HG03060 (cell line): Measurements from ENCODE around the gene B4GALNT3.
"Not testable (repeated sequence)": the region's sequence is repeated elsewhere in the genome, so short reads cannot be mapped to it uniquely, and the experiment has no call there.

Experiments used
- ATAC-seq: cut with Tn5 transposase; IDR thresholded peaks from one replicate; pipeline ENCODE4 v1.9.1; 2021; ENCODE audit warnings: low read depth, moderate number of reproducible peaks; ENCODE audit not compliant: unreplicated experiment

B4GALNT3 gene

DNA sequence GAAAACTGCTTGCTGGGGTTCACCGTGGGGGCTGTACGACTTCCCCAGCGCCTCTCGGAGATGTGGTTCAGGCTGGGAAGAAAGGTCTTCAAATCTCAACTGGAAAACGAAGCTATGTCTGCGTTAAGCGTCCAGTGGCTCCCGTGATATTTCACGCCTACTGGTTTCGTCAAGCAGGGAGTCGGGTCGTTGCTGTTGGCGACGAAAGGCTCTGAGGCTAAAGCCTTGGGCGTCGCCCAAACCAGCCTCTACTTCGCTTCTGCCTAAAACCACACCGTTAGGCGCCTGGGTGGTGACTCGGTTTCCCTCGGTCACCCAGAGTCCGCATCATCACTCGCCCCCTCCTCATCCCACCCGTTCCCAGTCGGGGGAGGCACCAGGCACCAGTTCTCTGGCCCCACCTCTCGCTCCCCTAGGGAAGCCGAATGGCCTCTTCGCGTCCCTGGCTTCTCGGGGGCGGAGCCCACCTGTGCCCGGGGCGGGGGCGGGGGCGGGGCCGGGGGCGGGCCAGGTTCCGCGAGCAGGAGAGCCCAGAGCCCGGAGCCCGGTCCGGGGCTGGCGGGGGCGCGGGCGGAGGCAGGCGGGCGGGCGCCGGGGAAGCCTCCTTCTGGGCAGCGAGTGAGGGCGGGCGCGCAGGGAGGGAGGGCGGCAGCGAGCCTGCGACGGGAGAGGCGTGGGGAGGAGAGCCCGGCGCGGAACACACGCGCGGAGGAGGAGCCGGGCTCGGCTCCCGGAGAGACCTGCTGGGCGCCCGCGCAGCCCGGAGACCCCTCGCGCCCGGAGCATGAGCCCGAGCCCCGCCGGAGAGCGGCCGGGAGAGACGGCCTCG lies at the start of gene B4GALNT3:
Gene B4GALNT3, plus strand, starts transcription at position 510 of the 829 bp plus-strand sequence. CDS start 438 bp downstream, outside the sequence.
- no peak for ATAC-seq

DNA sequence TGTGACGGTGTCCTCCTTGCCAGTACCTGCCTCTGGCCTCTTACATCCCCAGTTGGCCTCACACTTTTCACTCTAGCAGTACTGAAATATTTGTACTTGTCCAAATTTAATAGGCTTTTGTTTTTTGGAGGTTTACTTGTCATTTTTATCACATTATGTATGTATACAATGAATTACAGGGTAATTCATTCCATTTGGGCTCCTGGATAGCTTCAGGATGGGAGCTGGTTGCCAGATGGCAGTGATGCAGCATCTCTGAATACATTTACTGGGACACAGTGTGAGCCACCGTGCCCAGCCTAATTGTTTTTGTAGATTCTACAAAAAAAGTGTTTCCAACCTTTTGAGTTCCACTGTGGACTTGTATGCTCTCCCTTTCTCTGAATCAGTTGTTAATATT lies 44.9 kb upstream of the B4GALNT3 start:
- no peak for ATAC-seq

DNA sequence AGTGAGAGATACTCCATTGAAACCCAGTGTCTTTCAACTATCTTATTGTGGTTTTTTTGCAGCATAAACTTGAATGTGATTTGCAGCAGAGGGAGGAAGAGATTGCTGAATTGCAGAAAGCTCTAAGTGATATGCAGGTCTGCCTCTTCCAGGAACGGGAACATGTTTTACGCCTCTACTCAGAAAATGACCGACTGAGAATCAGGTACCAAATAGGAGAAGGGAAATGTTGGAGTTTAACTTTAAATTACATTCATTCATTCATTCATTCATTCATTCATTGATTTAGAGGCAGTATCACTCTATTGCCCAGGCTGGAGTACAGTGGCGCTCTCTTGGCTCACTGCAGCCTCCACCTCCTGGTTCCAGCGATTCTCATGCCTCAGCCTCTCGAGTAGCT lies 41.3 kb upstream of the B4GALNT3 start:
- no peak for ATAC-seq

DNA sequence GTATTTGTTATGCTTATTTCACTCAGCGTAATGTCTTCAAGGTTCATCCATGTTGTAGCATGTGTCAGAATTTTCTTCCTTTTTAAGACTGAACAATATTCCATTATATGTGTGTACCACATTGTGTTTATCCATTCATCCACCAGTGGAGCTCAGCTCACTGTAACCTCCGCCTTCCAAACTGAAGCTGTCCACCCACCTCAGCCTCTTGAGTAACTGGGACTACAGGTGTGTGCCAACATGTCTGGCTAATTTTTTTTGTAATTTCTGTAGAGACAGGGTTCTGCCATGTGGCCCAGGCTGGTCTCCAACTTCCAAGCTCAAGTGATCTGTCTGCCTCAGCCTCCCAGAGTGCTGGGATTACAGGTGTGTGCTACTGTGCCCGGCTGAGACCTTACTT lies 37.2 kb upstream of the B4GALNT3 start:
- ATAC-seq, result no peak

DNA sequence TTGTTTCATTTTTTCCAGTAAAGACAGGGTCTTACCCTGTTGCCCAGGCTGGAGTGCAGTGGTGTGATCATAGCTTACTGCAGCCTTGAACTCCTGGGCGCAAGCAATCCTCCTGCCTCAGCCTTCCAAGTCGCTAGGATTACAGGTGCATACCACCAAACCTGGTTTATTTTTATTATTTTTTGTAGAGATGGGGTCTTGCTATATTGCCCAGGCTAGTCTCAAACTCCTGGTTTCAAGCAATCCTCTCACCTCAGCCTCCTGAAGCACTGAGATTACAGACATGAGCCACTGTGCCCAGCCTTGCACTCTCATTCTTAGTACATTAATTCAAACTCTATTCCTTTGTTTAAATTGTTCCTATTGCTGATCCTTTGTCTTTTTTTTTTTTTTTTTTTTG lies 24.0 kb upstream of the B4GALNT3 start:
- ATAC-seq, result not testable (repeated sequence)

DNA sequence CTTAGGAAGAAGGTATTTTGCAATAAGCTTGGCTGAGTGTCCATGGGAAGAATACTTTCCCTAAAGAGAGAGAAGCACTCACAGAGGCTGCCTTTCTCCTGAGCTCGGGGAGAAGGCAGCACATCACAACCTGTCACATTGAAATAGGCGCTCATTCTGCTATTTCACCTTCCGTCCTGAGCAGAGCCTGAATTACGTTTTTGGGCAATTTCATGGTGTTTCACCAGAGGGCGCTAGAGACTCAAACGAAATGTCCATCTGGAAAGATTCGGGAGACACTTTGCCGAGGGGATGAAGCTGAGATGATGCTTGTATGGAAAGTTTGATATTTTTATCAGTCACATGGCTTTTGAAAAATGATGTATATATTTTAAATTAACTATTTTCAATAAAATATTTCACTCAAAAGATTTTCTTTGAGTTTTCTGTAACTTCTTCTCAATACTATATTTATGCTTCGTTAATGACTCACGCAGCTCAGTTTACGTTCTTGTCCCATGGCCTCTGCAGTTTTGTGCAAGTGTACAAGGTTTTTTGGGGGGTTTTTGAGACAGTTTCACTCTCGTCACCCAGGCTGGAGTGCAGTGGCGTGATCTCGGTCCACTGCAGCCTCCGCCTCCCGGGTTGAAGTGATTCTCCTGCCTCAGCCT lies 17.4 kb upstream of the B4GALNT3 start:
- no peak for ATAC-seq

DNA sequence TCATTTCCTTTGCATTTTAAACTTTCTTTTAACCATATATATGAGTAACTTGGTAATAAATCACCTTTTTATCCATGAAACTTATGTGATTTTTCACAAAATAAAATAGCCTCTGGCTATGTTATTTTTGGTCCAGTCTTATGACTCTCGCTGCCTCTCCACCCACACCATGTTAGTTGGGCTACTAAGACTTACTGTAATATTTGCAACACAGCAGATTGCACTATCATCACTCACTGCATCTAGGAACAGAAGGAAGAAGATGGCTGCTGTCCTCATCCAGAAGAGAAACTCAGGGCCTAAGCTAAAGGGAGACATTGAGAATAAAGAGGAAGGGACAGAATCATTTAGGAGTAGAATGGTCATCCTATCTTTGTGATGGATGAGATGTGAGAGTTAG lies 12.6 kb upstream of the B4GALNT3 start:
- no peak for ATAC-seq

DNA sequence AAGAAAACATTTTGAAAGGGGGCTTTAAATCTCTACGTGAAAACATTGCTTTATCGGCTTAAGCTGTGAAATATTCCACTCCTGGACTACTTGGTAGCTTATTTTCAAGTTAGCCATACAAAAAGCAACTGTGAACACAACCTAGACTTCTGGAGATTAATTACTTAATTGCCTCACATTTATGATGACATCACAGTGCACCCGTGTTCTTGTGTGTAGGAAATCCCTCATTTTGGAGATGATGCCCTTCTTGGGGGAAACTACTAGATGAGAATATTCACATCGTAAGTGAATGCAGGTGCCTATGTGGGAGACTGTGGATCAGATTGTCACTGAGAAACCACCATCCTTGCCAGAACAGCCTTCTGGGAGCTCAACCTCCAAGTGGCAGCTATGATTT lies 10.5 kb upstream of the B4GALNT3 start:
- no peak for ATAC-seq

DNA sequence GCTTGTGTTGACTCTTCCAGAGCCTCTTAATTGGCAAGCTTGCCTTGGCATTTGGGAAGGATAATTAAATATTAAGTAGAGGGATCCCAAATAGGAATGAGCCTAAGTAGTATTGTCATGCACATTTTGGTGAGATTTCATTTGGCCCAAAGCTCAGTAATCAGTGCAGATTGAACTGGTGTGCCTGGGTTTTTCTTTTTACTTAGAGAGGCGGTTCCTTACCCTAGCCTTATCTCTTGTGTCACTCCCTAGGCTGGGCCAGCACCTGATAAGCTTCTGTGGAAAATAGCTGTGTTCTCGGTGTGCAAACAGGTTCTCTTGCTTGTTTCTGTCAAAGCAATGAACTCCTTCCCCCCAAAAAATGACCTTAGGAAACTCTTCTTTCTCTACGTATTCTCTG lies 9.3 kb upstream of the B4GALNT3 start:
- ATAC-seq, result no peak

DNA sequence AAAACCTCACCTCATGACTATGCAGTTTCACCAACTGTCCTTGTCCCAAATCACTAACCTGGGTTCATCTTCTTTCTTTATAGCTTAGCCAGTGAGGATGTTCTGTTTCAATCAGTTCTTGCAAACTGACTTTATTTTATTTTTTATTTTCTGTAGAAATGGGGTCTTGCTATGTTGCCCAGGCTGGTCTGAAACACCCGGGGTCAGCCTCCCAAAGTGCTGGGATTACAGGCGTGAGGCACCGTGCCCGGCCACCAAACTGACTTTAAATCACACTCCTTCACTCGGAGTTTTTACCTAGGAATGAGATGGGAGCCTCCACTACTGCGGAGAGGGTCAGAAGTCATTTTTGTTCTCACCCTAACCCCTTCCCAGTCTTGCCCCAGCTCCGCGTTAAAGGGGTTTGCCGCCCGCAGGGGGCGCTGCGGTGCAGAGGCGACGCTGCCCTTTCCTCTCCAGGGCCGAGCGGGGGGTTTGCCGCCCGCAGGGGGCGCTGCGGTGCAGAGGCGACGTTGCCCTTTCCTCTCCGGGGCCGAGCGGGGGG lies 7.0 kb upstream of the B4GALNT3 start:
- ATAC-seq, result no peak

DNA sequence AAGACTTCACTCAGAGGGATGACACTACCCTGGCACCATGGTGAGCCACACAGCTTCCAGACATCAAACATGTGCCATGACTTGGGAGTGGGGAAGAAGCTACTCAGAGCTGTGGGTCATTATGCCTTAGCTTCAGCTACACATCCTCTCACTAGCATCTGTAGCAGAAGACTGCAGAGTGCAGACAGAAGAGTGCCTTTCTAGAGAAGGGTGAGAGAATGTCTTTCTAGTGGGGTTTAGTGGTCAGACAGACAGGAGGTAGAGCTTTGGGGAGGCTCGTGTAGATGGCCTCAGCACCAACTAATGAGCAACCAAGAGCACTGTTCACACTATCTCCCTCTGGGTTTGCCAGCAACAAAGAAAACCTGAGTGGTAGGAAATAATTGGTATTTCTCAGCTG lies 4.9 kb upstream of the B4GALNT3 start:
- no peak for ATAC-seq

DNA sequence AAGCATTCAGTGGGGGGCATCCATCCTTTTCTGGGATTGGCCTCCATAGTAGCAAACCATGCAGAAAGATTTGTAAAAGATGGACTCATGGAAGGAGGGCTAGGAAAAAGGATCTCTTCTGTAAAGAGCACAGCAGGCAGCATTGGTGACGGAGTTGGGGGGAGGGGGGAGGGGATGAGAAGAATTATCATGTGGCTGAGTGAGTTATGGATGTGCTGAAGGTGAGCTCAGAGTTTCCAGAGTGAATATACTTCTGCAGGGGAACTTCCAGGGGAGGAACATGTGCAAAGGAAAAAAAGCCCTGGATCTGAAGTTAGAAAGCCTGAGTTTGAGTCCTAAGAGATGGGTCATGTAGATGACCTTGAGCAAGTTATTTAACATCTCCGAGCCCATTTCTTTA lies 3.9 kb upstream of the B4GALNT3 start:
- no peak for ATAC-seq

DNA sequence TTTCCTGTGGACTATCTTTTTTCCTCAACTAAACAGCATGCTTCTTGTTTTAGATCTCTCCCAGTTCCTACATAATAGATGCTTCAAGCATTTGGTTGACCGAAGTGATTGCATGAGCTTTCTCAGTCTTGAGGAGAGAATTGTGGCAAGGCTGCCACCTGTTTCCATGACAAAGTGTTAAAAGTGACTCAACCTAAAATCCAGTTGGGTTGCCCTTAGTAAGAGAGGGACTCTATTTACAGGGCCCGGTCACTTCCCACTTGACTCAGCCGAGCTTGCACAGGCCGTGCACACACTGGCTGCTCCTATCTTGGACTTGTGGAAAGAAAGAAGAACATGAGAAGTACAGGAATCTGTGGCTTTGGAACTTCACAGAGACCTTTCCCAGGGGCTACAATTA lies 2.1 kb upstream of the B4GALNT3 start:
- ATAC-seq, result no peak

DNA sequence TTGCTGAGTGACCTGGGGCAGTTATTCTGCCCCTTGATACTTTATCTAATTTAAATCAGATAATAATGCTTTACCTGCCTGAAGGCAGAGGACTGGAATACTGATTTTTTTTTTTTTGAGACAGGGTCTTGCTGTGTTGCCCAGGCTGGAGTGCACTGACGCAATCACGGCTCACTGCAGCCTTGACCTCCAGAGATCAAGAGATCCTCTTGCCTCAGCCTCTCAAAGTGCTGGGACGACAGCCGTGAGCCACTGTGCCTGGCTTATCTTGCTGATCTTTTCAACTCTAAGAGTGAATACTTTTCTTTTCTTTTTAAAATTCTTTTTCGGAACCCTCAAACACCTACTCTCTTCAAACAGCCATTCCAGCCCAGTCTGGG lies 699 bp upstream of the B4GALNT3 start:
- no peak for ATAC-seq

DNA sequence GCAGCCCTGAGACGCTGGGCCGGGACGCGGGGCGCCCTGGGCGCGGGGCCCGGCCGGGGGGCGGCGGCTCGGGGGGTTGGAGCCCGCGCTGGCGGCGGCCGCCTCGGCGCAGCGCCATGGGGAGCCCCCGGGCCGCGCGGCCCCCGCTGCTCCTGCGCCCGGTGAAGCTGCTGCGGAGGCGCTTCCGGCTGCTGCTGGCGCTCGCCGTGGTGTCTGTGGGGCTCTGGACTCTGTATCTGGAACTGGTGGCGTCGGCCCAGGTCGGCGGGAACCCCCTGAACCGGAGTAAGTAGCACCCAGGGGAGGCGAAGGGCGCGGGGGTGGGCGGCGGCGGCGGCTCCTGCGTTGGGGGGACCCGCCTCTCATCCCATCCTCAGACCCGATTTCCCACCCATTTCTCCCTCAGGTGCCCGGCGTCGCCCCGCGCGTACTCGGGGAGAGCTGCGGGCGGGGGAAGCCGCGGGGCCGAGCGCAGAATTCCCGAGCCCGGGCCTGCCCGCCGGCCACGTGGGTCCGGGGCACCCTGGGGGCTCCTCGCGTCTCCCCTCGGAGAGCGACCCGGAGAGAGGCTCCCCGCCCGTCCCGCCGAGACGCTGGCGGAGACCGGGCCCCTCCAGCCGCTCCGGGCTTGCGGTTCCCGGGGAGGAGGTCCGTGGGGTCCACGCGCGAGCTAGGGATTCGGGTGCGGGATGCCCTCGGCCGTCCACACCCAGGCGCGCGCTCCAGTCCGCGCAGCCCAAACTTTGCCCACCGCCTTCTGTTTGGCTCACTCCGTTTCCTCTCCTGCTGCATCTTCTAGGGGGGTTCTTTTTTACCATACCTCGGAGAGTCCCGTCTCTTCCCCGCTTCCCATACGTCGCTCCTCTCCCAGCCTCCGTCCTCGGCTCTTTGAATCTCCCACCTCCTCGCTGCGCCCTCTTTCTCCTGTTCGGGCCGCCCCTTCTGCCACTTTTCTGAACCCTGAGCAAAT lies 807 bp downstream of the B4GALNT3 start:
- ATAC-seq, result no peak

DNA sequence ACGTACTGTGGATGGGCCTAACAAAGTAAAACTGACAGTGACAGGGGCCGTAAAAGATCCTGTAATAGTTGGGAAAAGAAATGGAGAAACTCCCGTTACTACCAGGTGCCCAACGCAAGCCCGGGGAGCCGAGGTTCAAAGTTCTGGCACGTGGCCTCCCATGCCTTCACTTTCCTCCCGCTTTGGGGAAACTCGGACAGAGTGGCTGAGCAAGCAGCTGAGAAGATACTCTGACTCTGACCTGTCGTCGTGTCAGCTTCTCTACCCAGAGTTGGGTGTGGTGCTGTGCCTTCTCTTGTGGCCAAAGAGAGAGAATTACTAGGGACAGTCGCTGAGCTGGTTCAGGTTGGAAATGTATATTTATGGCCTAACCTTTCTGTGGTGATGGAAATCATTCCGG lies 1.7 kb downstream of the B4GALNT3 start:
- ATAC-seq, result no peak

DNA sequence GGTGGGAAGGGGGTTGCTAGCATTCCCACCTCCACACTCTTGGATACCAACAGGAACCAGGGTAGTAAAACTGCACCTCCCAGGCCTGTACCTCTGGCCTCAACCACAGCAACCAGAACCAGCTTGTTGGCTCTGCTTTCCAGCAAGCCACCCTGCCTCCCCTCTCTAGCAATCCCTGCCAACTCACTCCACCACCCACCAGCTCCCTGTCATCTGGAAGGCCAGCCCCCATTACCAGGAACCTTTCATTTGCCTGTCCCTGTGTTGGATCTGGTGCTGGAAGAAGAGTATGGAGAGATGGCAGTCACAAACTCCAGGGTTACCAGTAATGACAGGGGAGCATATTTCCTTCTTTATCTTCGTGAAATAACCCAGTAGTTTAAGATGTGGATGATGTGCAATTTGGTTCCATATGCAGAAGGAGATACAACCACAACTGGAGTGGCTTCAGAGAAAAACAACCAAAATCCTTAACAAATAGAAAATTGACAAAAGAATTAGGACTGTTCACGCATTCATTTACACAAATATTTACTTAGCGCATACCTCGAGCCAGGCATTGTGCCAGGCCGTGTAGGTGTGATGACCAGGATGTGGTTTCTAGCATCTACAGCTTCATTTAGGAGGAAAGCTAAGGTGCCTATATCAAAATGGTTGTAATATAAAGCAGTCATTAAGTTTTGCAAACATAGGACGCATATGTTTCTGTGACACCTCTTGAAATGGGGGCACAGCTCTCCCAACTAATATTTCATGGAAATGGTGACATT lies 3.4 kb downstream of the B4GALNT3 start:
- no peak for ATAC-seq

DNA sequence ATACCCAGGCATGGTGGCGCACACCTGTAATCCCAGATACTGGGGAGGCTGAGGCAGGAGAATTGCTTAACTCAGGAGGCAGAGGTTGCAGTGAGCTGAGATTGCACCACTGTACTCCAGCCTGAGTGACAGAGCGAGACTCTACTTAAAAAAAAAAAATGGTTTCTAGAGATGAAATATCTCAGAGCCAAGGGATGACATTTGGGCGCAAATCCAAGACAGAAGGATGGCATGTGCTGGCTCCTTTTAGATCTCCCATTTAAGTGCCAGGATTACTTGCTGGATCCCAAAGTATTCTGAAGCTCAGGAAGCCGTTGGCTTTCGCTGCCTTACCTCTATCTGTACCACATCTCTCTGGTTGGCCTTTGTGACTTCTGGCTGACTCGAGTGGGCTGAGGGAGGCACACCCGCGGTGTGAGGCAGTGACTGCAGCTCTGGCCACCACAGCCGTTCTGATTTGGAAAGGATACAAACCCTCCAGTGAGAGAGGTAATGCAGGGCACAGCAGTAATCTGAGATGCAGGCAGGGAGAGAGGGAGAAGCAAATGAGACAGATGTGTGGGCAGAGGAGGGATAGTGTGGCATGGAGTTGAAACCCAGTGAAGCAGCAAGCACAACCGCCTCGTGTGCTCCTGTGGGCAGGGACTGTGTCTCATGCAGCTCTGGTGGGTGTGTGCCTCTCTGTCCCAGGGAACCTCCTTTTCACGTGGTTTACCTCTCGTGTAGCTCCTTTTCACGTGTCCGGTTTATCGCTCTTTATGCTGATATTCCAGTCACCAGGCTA lies 4.9 kb downstream of the B4GALNT3 start:
- ATAC-seq, result no peak

DNA sequence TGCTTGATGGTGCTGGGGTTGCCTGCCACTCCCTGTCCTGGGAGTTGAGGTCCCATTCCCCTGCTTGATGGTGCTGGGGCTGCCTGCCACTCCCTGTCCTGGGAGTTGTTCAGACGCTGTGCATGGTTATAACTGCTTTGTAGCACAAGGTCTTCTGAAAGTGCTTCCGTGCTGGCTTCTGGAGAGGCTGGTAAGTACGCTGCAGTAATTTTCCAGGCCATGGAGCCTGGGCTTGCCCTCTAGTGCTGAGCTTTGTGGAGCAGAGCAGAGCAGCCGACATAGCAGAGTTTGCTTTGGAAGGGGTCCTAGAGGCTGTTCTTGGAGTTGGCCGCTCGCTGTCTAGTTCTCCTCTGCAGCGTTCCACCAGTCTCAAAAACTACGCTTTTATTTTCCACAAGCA lies 6.3 kb downstream of the B4GALNT3 start:
- ATAC-seq, result no peak
